Lung (tissue), 13 donors: Measurements from ENCODE around the gene UBXN6. TPM values are rescaled to one million over a fixed set of nuclear protein-coding genes. Genes with fewer than 3 reads are reported as not detected.
A peak's percentile ranks its signal among the peaks of the same experiment; 100 is the strongest.

Experiments used
- ATAC-seq: fragments of 200-7000 bp; cut with Tn5 transposase; one replicate; pipeline ENCODE4 v1.9.1; 2020; ENCODE audit warnings: moderate number of reproducible peaks; ENCODE audit not compliant: insufficient read depth, low FRiP score
- DNase-seq, 3 donors: peaks; one replicate each; pipeline ENCODE4 v3.0.0-alpha.2; 2013 to 2017
- H3K27ac ChIP-seq, 2 donors: one replicate each; pipeline ENCODE4 v1.5.1; 2013; ENCODE audit warnings: mild to moderate bottlenecking in 2 of 2, moderate library complexity in 2 of 2, control low read depth in 1 of 2, inconsistent platforms in 1 of 2, low read depth in 1 of 2, low read length in 1 of 2
- H3K27me3 ChIP-seq, 3 donors: one replicate each; pipeline ENCODE4 v1.5.1; 2013; ENCODE audit warnings: low read length in 2 of 3; ENCODE audit not compliant: control insufficient read depth in 3 of 3, insufficient read depth in 3 of 3
- H3K36me3 ChIP-seq, 4 donors: one replicate each; pipeline ENCODE4 v1.5.1; 2013; ENCODE audit warnings: low read length in 4 of 4, mild to moderate bottlenecking in 1 of 4, moderate library complexity in 1 of 4; ENCODE audit not compliant: control insufficient read depth in 4 of 4, insufficient read depth in 4 of 4
- H3K4me1 ChIP-seq, 5 donors: one replicate each; pipeline ENCODE4 v1.5.1; 2013; ENCODE audit warnings: low read length in 5 of 5, mild to moderate bottlenecking in 2 of 5, moderate library complexity in 1 of 5; ENCODE audit not compliant: control insufficient read depth in 5 of 5, insufficient read depth in 5 of 5
- H3K4me3 ChIP-seq: one replicate; pipeline ENCODE4 v1.5.1; 2013; ENCODE audit warnings: mild to moderate bottlenecking, control low read depth, moderate library complexity
- H3K9ac ChIP-seq, 2 donors: one replicate each; pipeline ENCODE4 v1.5.1; 2013; ENCODE audit warnings: low read length in 2 of 2, control low read depth in 1 of 2; ENCODE audit not compliant: insufficient read depth in 1 of 2
- H3K9me3 ChIP-seq, 4 donors: one replicate each; pipeline ENCODE4 v1.5.1; 2013; ENCODE audit warnings: low read length in 3 of 4, mild to moderate bottlenecking in 1 of 4, moderate library complexity in 1 of 4; ENCODE audit not compliant: control insufficient read depth in 4 of 4, insufficient read depth in 3 of 4
- CTCF ChIP-seq: IDR thresholded peaks from 2 replicates; pipeline ENCODE4 v1.5.1; 2012; ENCODE audit warnings: mild to moderate bottlenecking; ENCODE audit errors: control extremely low read depth, extremely low read depth
- whole genome bisulfite sequencing, 2 donors: extraction: QIAGEN DNeasy Blood & Tissue Kit; methylation state at CpG; one replicate each; pipeline ENCODE4 v1.1.7; 2013; 5-methylcytosine and 5-hydroxymethylcytosine counted together
- polyA plus RNA-seq, 2 donors: library from polyadenylated mRNA; stranded (reverse); fragments of 200-250 nt; gene quantifications; one replicate each; pipeline ENCODE4 v1.2.1, GENCODE V29; 2013
- small RNA-seq: library from RNA; depleted of rRNA; stranded (forward); fragments of <200 nt; gene quantifications from one replicate; pipeline ENCODE3, GENCODE V24; 2014; ENCODE audit warnings: low replicate concordance
- total RNA-seq, 2 donors: library from RNA; depleted of rRNA in 1 of 2; stranded (reverse); fragments of >200 nt in 1 of 2; gene quantifications; one replicate each; pipeline ENCODE4 v1.2.1, GENCODE V29; 2014 to 2021
- donor health status: control.
- donor health status: control.
- donor health status: Bipolar disorder and iron deficiency.
- donor health status: healthy.
- donor health status: DM: yes; HTN: yes; CAD: no.

UBXN6 gene
- total and polyA plus RNA-seq, 4 donors, result 74.4 to 128 (median 98.5) TPM

DNA sequence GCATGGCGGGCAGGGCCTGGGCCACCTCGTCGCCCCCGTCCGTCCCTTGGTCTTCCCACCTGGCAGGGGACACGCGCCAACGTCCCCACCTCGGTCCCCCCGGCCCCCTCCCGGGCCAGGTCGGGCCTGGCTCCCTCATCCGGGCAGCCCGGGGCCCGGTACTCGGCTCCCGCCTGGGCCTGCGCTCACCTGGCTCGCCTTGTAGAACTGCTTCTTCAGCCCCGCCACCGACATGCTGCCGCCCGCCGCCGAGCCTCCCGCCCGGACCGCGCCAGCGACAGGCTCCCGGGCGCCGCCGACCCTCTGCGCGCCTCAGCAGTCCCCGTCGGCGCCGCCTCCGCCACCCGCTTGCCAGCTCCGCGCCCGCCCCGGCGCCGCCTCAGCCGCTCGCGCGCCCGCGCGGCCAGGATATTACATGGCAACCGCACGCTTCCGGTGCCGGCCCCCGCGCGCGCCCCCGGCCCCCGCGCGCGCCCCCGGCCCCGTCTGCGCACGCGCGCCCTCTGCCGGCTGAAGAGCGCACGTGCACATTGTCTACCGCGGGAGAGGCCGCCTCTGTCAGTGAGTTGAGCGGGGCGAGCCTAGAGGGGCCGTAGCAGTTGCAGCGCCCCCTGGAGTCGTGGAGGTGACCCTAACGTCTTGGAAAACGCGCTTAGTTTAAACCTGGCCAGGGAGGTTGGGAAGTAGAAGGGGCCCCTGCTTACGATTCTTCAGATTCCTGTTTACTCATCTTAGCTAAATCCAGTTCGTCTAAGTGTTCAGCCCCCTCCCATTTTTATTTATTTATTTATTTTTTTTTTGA, 57.3 kb downstream of the UBXN6 start, which contains the start of gene SH3GL1:
Gene SH3GL1 (minus strand): TSS at position 413 of the 802 bp plus-strand sequence. CDS start 179 bp downstream, at position 234.
- peak; percentile 77 for ATAC-seq
- Histone ChIP-seq H3K9ac (peak within 1 kb of the TSS; percentile 77 to 96), H3K4me1 (peaks cover 3 to 45% (median 15%) of the 10 kb centered on the region in 5 donors), H3K36me3 (peaks cover 0 to 12% (median 6%) of the 10 kb centered on the region in 4 donors), H3K27me3 (no peaks in the 10 kb centered on the region), H3K9me3 (no peaks in the 10 kb centered on the region), H3K4me3 (peak within 1 kb of the TSS; percentile 84), H3K27ac (peak within 1 kb of the TSS; percentile 96 to 97)
- 0 to 1% methylated on average over 52 to 90 of the region's 90 CpGs for WGBS, 2 donors
- peak; percentile 99 for TF ChIP-seq CTCF
- DNase-seq, result peak; percentile 95 to 96 (median 95)

GRCh38 chr19:4399812-4400134, 57.8 kb downstream of the UBXN6 start:
- peaks cover 3 to 47% (median 17%) of the 10 kb centered on the region in 5 donors for H3K4me1 ChIP-seq

DNA sequence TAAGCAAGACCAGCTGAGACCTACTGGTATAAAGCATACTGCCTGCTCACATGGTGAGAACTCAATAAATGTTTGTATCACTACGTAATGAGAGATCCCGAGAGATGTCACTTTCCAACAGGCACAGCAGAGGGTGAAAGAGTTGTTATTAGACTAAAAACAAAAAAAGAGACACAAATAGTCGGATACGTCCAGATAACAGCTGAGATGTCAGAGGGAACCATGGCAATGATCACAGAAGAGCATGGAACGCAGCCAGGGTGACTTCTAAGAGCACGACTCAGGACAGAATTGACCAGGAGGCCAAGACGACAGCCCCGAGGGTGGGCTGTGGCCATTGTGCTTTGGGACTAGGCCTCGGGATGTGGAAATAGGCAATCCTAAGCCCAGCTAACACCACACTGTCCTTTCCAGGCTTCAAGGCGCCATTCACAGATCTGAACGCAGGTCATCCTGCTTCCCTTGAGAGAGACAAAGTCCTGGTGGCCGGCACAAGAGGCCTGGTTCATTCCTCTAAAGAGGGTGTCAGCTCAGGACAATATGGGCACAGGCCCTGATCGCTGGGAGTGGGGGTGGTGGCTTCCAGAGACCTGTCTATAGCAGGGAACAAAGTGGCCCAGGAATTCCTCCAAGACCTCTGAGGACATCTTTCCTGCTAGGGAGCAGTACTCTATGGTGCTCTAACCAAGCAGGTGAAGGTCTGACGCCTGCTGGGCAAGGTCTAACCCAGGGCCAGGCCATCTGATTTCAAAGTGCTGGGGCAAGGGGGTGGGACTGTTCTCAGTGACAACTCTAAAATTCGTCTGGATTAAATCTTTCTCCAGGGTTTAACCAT, 60.4 kb downstream of the UBXN6 start:
- no peak for TF ChIP-seq CTCF
- peak overlapping the region in 1 of 2 donors; percentile 75 for H3K27ac ChIP-seq
- peak overlapping the region; percentile 6 for H3K4me3 ChIP-seq
- no peak for ATAC-seq
- no peaks in the 10 kb centered on the region for H3K27me3 ChIP-seq
- H3K4me1 ChIP-seq, result peaks cover 3 to 54% (median 23%) of the 10 kb centered on the region in 5 donors
- H3K9me3 ChIP-seq, result no peaks in the 10 kb centered on the region
- peak in 2 of 3 donors; percentile 60 to 69 for DNase-seq
- 77 to 85% methylated on average over 15 of the region's 15 CpGs for WGBS, 2 donors
- H3K9ac ChIP-seq, result peak overlapping the region in 1 of 2 donors; percentile 58
- H3K36me3 ChIP-seq, result peaks cover 0 to 15% (median 10%) of the 10 kb centered on the region in 4 donors

More at GRCh38 chr19:4399812-4400134, 57.8 kb downstream of the UBXN6 start:
- ATAC-seq (no peak), DNase-seq (peak; percentile 52 to 69 (median 64))
- Histone ChIP-seq H3K27ac (peak overlapping the region; percentile 96 to 97), H3K4me3 (peak overlapping the region; percentile 84), H3K27me3 (no peaks in the 10 kb centered on the region), H3K9ac (peak overlapping the region; percentile 77 to 96), H3K36me3 (peaks cover 0 to 15% (median 8%) of the 10 kb centered on the region in 4 donors), H3K9me3 (no peaks in the 10 kb centered on the region)
- no peak for TF ChIP-seq CTCF
- whole genome bisulfite sequencing, 2 donors, result 0 to 1% methylated on average over 8 to 12 of the region's 12 CpGs

Small RNA genes lying within 50 kb of the gene (small RNA-seq; reads per million reads assigned to genes)
- gene MIR4746, result not detected

Other genes starting within 250 kb of the UBXN6 start
- gene EBI3, start 228.3 kb downstream of the UBXN6 start, total RNA-seq, result 1 to 10 TPM; 4.1 to 5.9 TPM
- 10 to 100 TPM in 1 of 2 donors, 1 to 10 TPM in 1; 6.9 to 92.7 TPM for gene EBI3, start 228.3 kb downstream of the UBXN6 start, polyA plus RNA-seq
- gene YJU2, start 210.7 kb downstream of the UBXN6 start, total RNA-seq, result 10 to 100 TPM; 11.2 to 24.1 TPM
- gene YJU2, start 210.7 kb downstream of the UBXN6 start, polyA plus RNA-seq, result 10 to 100 TPM; 28.9 to 44.2 TPM
- gene SHD, start 178.5 kb downstream of the UBXN6 start, total RNA-seq, result not detected
- gene SHD, start 178.5 kb downstream of the UBXN6 start, polyA plus RNA-seq, result not detected
- 1 to 10 TPM in 1 of 2 donors, under 1 TPM in 1; 0.34 to 1.7 TPM for gene TMIGD2, start 155.4 kb downstream of the UBXN6 start, total RNA-seq
- 1 to 10 TPM in 1 of 2 donors, under 1 TPM in 1; 0.53 to 1.6 TPM for gene TMIGD2, start 155.4 kb downstream of the UBXN6 start, polyA plus RNA-seq
- gene FSD1, start 153.2 kb downstream of the UBXN6 start, total RNA-seq, result 1 to 10 TPM in 1 of 2 donors, under 1 TPM in 1; 0.34 to 1.1 TPM
- under 1 TPM; 0.31 to 0.63 TPM for gene FSD1, start 153.2 kb downstream of the UBXN6 start, polyA plus RNA-seq
- 10 to 100 TPM; 24.4 to 30.0 TPM for gene STAP2, start 119.0 kb downstream of the UBXN6 start, total RNA-seq
- gene STAP2, start 119.0 kb downstream of the UBXN6 start, polyA plus RNA-seq, result 10 to 100 TPM; 24.6 to 32.6 TPM
- 10 to 100 TPM in 1 of 2 donors, 1 to 10 TPM in 1; 9.1 to 30.5 TPM for gene MPND, start 114.2 kb downstream of the UBXN6 start, total RNA-seq
- 10 to 100 TPM; 18.7 to 32.3 TPM for gene MPND, start 114.2 kb downstream of the UBXN6 start, polyA plus RNA-seq
- gene SH3GL1, start 57.2 kb downstream of the UBXN6 start, total RNA-seq, result 10 to 100 TPM; 30.6 to 68.6 TPM
- 10 to 100 TPM; 53.1 to 65.4 TPM for gene SH3GL1, start 57.2 kb downstream of the UBXN6 start, polyA plus RNA-seq
- 10 to 100 TPM in 1 of 2 donors, 1 to 10 TPM in 1; 10.0 to 16.7 TPM for gene CHAF1A, start 55.2 kb downstream of the UBXN6 start, total RNA-seq
- gene CHAF1A, start 55.2 kb downstream of the UBXN6 start, polyA plus RNA-seq, result 1 to 10 TPM; 6.8 to 7.4 TPM
- gene HDGFL2, start 14.5 kb upstream of the UBXN6 start, total RNA-seq, result 10 to 100 TPM; 36.5 to 36.9 TPM
- 10 to 100 TPM; 40.6 to 47.0 TPM for gene HDGFL2, start 14.5 kb upstream of the UBXN6 start, polyA plus RNA-seq
- 1 to 10 TPM in 1 of 2 donors, under 1 TPM in 1; 0.85 to 5.0 TPM for gene PLIN4, start 60.7 kb upstream of the UBXN6 start, total RNA-seq
- 1 to 10 TPM; 3.7 to 3.9 TPM for gene PLIN4, start 60.7 kb upstream of the UBXN6 start, polyA plus RNA-seq
- gene PLIN5, start 77.4 kb upstream of the UBXN6 start, total RNA-seq, result 10 to 100 TPM in 1 of 2 donors, 1 to 10 TPM in 1; 7.5 to 37.3 TPM
- 10 to 100 TPM; 15.5 to 33.5 TPM for gene PLIN5, start 77.4 kb upstream of the UBXN6 start, polyA plus RNA-seq
- 10 to 100 TPM; 14.4 to 15.7 TPM for gene LRG1, start 82.2 kb upstream of the UBXN6 start, total RNA-seq
- 10 to 100 TPM; 15.4 to 56.7 TPM for gene LRG1, start 82.2 kb upstream of the UBXN6 start, polyA plus RNA-seq
- gene SEMA6B, start 101.9 kb upstream of the UBXN6 start, total RNA-seq, result 10 to 100 TPM in 1 of 2 donors, 1 to 10 TPM in 1; 3.2 to 22.8 TPM
- 10 to 100 TPM; 17.3 to 38.5 TPM for gene SEMA6B, start 101.9 kb upstream of the UBXN6 start, polyA plus RNA-seq
- 10 to 100 TPM; 18.5 to 22.0 TPM for gene TNFAIP8L1, start 181.7 kb upstream of the UBXN6 start, total RNA-seq
- 10 to 100 TPM; 12.1 to 12.9 TPM for gene TNFAIP8L1, start 181.7 kb upstream of the UBXN6 start, polyA plus RNA-seq
- gene MYDGF, start 212.5 kb upstream of the UBXN6 start, total RNA-seq, result 100 to 1,000 TPM in 1 of 2 donors, 10 to 100 TPM in 1; 70.4 to 157 TPM
- gene MYDGF, start 212.5 kb upstream of the UBXN6 start, polyA plus RNA-seq, result 100 to 1,000 TPM; 127 to 280 TPM